Measurements from ENCODE around the gene CUL2.

CUL2 gene

DNA sequence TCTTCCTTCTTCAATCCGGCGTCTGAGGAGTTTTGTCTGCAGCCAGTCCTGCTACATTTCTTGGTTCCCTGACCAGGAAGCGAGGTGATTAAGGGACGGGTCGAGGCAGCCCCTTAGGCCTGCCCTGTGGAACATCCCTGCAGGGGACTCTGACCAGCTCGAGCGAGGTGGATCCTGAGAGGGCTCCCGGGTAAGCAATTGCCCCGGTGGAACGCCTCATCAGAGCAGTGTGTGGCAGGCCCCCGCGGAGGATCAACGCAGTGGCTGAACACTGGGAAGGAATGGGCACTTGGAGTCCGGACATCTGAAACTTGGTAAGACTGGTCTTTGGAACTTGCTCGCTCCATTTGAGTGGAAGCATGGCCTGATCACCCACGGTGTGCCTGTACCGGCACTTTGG, 121.0 kb downstream of the CUL2 start:
- in situ Hi-C loops (cut with MboI; ENCODE audit: low pct_unique_long_range_greater_than_20kb, low sequenced_read_pairs, unreplicated experiment) = no loop called here
- TF ChIP-seq, protein P1, sequence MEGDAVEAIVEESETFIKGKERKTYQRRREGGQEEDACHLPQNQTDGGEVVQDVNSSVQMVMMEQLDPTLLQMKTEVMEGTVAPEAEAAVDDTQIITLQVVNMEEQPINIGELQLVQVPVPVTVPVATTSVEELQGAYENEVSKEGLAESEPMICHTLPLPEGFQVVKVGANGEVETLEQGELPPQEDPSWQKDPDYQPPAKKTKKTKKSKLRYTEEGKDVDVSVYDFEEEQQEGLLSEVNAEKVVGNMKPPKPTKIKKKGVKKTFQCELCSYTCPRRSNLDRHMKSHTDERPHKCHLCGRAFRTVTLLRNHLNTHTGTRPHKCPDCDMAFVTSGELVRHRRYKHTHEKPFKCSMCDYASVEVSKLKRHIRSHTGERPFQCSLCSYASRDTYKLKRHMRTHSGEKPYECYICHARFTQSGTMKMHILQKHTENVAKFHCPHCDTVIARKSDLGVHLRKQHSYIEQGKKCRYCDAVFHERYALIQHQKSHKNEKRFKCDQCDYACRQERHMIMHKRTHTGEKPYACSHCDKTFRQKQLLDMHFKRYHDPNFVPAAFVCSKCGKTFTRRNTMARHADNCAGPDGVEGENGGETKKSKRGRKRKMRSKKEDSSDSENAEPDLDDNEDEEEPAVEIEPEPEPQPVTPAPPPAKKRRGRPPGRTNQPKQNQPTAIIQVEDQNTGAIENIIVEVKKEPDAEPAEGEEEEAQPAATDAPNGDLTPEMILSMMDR (IDR thresholded peaks at IDR 0.05; ENCODE audit: extremely low read depth, insufficient read depth, missing control alignments) = no peak
- DNase-seq (ENCODE audit: low spot score) = no peak

DNA sequence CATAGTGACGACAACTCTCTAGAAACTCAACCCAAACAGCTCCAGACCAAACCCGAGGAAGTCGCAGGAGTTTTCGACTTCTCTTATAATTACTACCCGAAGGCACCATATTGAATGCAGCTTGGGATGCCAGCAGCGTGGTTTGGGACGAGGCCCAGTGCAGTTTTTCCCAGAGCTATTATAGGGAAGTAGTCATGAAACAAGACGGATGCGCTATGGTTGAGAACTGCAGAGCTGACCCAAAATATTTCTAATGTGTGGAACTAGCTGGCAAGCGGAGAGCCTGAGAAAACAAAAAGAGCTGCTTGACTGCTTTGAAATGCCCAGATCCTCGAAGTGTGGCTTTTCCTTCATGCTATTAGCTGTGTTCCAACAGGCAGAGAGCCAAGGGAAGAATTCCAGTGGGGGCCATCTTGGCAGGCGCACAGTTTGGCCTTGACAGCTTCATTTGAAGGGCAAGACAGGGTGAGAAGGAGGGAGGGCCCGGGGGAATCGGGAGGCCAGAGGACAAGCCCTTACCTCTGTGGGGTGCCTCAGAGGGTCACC, 122.7 kb downstream of the CUL2 start:
- in situ Hi-C loops (cut with MboI; ENCODE audit: low pct_unique_long_range_greater_than_20kb, low sequenced_read_pairs, unreplicated experiment) = no loop called here
- TF ChIP-seq, protein P1 (IDR thresholded peaks at IDR 0.05; ENCODE audit: extremely low read depth, insufficient read depth, missing control alignments) = no peak
- no peak for DNase-seq (ENCODE audit: low spot score)

DNA sequence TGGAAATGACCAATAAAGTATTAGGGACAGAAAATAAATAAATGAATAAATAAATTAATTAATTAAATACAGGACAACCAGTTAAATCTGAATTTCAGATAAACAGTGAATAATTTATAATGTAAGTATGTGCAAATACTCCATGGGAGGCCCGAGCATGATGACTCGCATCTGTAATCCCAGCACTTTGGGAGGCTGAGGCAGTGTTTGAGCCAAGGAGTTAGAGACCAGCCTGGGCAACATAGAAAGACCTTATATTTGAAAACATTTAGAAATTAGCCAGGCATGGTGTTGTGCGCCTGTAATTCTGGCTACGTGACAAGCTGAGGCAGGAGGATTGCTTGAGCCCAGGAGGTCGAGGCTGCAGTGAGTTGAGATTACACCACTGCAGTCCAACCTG, 123.7 kb downstream of the CUL2 start:
- TF ChIP-seq, protein P1 (IDR thresholded peaks at IDR 0.05; ENCODE audit: extremely low read depth, insufficient read depth, missing control alignments) = no peak

DNA sequence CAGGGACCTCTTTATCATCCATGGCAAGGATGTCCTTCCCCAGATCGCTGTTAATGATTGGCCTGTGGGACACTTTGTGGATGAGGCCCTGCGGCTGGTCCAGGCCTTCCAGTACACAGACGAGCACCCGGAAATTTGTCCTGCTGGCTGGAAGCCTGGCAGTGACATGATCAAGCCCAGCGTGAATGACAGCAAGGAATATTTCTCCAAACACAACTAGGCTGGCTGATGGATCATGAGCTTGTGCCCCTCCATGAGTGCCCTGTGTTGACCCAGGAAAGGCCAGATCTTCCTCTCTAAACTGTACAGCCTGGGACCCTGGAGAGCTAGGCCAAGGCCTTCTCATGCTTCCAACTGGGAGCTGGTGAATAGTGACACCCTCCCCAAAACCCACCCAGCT, 124.1 kb downstream of the CUL2 start:
- in situ Hi-C loops (cut with MboI; ENCODE audit: low pct_unique_long_range_greater_than_20kb, low sequenced_read_pairs, unreplicated experiment) = no loop called here
- no peak for DNase-seq (ENCODE audit: low spot score)
- TF ChIP-seq, protein P1 (IDR thresholded peaks at IDR 0.05; ENCODE audit: extremely low read depth, insufficient read depth, missing control alignments) = no peak

More for the DNA sequence above, 123.7 kb downstream of the CUL2 start:
- in situ Hi-C loops (cut with MboI; ENCODE audit: low pct_unique_long_range_greater_than_20kb, low sequenced_read_pairs, unreplicated experiment) = no loop called here
- no peak for DNase-seq (ENCODE audit: low spot score)

DNA sequence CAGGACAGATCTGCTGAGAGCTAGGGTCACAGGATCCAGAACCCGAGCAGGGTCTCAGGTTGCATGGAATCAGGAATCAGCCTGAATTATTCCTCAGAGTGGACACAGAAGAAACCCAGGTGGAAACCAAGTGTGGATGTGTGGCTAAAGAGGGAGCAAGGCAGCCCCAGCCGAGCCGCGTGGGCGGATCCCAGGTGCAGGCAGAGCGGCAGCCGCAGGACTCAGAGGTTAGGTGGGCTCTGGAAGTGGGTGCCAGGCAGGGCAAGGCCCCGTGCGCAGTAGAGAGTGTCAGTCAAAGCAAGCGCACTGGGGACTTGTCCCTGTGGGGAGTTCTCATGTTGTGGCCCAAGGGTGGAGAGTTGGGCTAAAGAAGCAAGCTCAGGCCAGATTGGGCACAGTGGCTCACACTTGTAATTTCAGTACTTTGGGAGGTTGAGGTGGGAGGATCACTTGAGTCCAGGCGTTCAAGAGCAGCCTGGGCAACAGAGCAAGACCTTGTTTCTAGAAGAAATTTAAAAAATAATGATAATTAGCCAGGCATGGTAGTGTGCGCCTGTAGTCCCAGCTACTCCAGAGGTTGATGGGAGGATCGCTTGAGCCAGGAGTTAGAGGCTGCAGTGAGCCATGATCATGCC, 125.9 kb downstream of the CUL2 start:
- in situ Hi-C loops (cut with MboI; ENCODE audit: low pct_unique_long_range_greater_than_20kb, low sequenced_read_pairs, unreplicated experiment) = no loop called here
- DNase-seq (ENCODE audit: low spot score) = no peak
- TF ChIP-seq, protein P1 (IDR thresholded peaks at IDR 0.05; ENCODE audit: extremely low read depth, insufficient read depth, missing control alignments) = no peak

DNA sequence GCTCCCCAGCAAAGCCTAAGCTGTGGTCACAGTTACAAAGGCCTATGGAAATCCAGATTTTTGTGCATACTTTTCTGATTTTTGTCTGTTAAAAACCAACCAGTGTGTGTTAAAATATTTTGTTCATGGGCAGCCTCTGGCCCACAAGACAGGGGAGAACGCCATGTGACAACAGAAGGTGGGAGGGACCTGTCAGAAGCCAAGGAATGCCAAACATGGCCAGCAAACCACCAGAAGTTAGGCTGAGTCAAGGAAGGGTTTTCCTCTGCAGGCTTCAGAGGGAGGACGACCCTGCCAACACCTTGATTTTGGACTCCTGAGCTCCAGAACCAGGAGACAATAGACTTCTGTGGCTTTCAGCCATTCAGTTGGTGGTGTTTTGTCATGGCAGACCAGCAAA, 127.3 kb downstream of the CUL2 start:
- in situ Hi-C loops (cut with MboI; ENCODE audit: low pct_unique_long_range_greater_than_20kb, low sequenced_read_pairs, unreplicated experiment) = no loop called here
- TF ChIP-seq, protein P1 (IDR thresholded peaks at IDR 0.05; ENCODE audit: extremely low read depth, insufficient read depth, missing control alignments) = no peak
- no peak for DNase-seq (ENCODE audit: low spot score)

All from GM13977 (cell line).